ENCODE results near the gene RPL10A.
"Not testable (repeated sequence)": the region's sequence is repeated elsewhere in the genome, so short reads cannot be mapped to it uniquely, and the experiment has no call there.

RPL10A gene

DNA sequence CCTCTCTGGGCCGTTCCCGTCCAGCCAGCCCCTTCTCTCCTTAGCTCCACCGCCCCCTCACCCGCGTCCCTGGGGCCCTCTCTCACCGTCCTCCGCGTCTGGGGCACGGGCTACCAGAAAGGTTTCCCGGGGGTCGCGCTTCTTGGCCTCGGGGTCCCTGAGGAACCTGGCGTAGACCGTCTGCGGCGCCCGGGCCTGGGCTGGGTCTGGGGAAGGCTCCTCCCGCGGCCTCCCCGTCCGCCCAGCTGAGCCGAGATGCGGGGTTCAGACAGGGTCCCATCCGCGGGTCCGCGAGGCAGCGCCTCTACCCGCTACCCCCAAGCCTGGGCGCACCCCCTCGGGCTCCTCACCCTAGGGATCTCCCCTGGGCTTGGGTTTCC lies 43.4 kb downstream of the RPL10A start:
- POLR2A ChIA-PET = no interaction called here
- CTCF ChIA-PET = interaction anchor here (5.7 kb wide), 1 partner anchor 9 kb away, joined by 40 read pairs; no protein-coding TSS in a partner anchor
- TF ChIP-seq CTCF (IDR thresholded peaks at IDR 0.05; ENCODE audit: insufficient read depth, low read length, missing control alignments) = no peak

DNA sequence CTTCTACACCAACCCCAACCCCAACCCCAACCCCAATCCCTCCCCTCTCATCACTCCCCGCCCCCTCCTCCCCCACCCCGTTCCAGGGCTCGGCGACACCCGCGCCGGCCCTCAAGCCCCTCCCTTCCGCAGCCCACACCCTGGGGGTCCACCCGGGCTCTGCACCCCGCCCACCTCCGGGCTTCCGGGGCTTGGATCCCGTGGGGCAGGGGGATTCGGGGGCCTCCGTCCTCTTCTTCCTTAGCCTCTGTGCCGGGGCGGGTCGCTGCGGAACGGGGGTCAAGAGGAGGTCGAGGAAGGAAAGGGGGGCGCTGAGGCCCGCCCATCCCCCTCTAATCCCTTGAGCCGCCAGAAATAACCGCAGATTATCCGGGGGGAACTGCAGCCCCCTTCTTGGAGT lies 43.8 kb downstream of the RPL10A start:
- ChIA-PET POLR2A (no interaction called here), CTCF (interaction anchor here (5.7 kb wide), 1 partner anchor 9 kb away, joined by 40 read pairs; no protein-coding TSS in a partner anchor)
- no peak overlapping the region for H3K4me3 ChIP-seq (ENCODE audit: low read depth, low read length)
- DNase-seq (ENCODE audit: low read depth, low spot score) = no peak
- no peak for TF ChIP-seq CTCF (IDR thresholded peaks at IDR 0.05; ENCODE audit: insufficient read depth, low read length, missing control alignments)

More for the DNA sequence above, 43.4 kb downstream of the RPL10A start:
- H3K4me3 ChIP-seq (ENCODE audit: low read depth, low read length) = no peak overlapping the region
- DNase-seq (ENCODE audit: low read depth, low spot score) = no peak

GRCh38 chr6:35512740-35513139 lies 44.5 kb downstream of the RPL10A start, which contains the start of gene TULP1:
TULP1 (minus strand) TSS chr6:35512896; CDS start chr6:35512858, 38 bp downstream.
- no peak for DNase-seq (ENCODE audit: low read depth, low spot score)
- ChIA-PET POLR2A (no interaction called here), CTCF (interaction anchor here (1.5 kb wide), 1 partner anchor 223 kb away, joined by 3 read pairs; no protein-coding TSS in a partner anchor)
- no peak for TF ChIP-seq CTCF (IDR thresholded peaks at IDR 0.05; ENCODE audit: insufficient read depth, low read length, missing control alignments)
- no peak within 1 kb of the TSS for H3K4me3 ChIP-seq (ENCODE audit: low read depth, low read length)

- CTCF ChIA-PET = interaction anchor here (0.9 to 1.6 kb wide), 3 partner anchors 8 to 222 kb away, joined by 3 to 4 read pairs (median 4); partner anchors contain the start of gene ARMC12
Measured at GRCh38 chr6:35514587-35514986, 46.4 kb downstream of the RPL10A start.

DNA sequence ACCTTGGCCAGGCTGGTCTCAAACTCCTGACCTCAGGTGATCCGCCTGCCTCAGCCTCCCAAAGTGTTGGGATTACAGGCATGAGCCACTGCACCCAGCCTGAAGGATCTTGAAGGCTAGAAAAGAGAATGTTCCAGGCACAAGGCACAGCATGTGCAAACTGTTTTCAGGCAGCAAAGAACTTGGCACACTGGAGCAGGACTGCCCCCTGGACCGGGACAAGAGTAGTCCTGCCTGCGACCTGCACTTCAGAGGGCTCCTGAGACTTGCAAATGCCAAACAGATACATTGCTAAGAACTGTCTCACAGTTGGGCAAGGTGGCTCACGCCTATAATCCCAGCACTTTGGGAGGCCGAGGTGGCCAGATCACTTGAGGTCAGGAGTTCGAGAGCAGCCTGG lies 47.7 kb downstream of the RPL10A start:
- DNase-seq (ENCODE audit: low read depth, low spot score); POLR2A ChIA-PET; CTCF ChIA-PET; H3K4me3 ChIP-seq (ENCODE audit: low read depth, low read length): not testable (repeated sequence)

More at GRCh38 chr6:35514587-35514986, 46.4 kb downstream of the RPL10A start:
- no peak for TF ChIP-seq CTCF (IDR thresholded peaks at IDR 0.05; ENCODE audit: insufficient read depth, low read length, missing control alignments)
- POLR2A ChIA-PET = no interaction called here
- no peak overlapping the region for H3K4me3 ChIP-seq (ENCODE audit: low read depth, low read length)
- DNase-seq (ENCODE audit: low read depth, low spot score) = no peak

GRCh38 chr6:35516712-35517111 lies 48.5 kb downstream of the RPL10A start:
- no peak for TF ChIP-seq CTCF (IDR thresholded peaks at IDR 0.05; ENCODE audit: insufficient read depth, low read length, missing control alignments)
- no peak overlapping the region for H3K4me3 ChIP-seq (ENCODE audit: low read depth, low read length)
- POLR2A ChIA-PET = no interaction called here
- no peak for DNase-seq (ENCODE audit: low read depth, low spot score)
- CTCF ChIA-PET = interaction anchor here (1.0 to 9.3 kb wide), 5 partner anchors 8 to 221 kb away, joined by 3 to 180 read pairs (median 6); partner anchors contain the start of gene ARMC12

DNA sequence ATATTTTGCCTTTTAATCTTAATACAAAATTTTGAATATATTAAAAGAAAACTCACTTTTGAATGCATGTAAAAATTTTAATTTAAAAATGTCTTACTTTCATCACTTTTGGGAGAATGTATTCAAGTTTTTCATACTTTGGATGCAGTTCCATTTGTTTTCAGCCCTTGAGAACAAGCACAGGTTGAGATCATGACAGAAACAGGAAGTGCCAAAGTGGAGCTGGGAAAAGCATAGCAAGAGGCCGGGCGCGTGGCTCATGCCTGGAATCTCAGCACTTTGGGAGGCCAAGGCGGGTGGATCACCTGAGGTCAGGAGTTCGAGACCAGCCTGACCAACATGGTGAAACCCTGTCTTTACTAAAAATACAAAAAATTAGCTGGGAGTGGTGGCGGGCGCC lies 49.8 kb downstream of the RPL10A start:
- POLR2A ChIA-PET; DNase-seq (ENCODE audit: low read depth, low spot score); H3K4me3 ChIP-seq (ENCODE audit: low read depth, low read length): not testable (repeated sequence)
- CTCF ChIA-PET = interaction anchor here (1.8 to 9.3 kb wide), 3 partner anchors 9 to 220 kb away, joined by 6 to 180 read pairs (median 10); partner anchors contain the start of gene ARMC12

Data from AG04449 (cell line).